K562 (cell line): ENCODE results near the gene NUP62. TPM values are rescaled to one million over a fixed set of nuclear protein-coding genes. Genes with fewer than 3 reads are reported as not detected.
A peak's percentile ranks its signal among the peaks of the same experiment; 100 is the strongest.

Source experiments
- ARNT ChIP-seq, 2 experiments: fragments of 450-650 bp; IDR thresholded peaks; 2 replicates each; pipeline ENCODE4 v1.6.1; 2016; ENCODE audit warnings: mild to moderate bottlenecking in 1 of 2
- BCOR ChIP-seq: fragments of 450-650 bp; IDR thresholded peaks from 2 replicates; pipeline ENCODE4 v1.6.1; 2016
- CHD2 ChIP-seq: IDR thresholded peaks from 2 replicates; pipeline ENCODE4 v1.6.1; 2011; ENCODE audit warnings: low read depth, low read length
- DMBX1 ChIP-seq: fragments of 250-450 bp; sonication (Bioruptor Pico); IDR thresholded peaks from 2 replicates; pipeline ENCODE4 v1.8.0; 2022; ENCODE audit warnings: inconsistent platforms, mild to moderate bottlenecking, moderate library complexity, borderline replicate concordance
- E2F3 ChIP-seq: fragments of 250-450 bp; sonication (Bioruptor Pico); IDR thresholded peaks from 2 replicates; pipeline ENCODE4 v1.4.0; 2020; ENCODE audit warnings: mild to moderate bottlenecking
- ETV5 ChIP-seq: sonication (generic); formaldehyde crosslinking; IDR thresholded peaks from 2 replicates; pipeline ENCODE4 v1.4.0; 2020; ENCODE audit warnings: low read depth, mild to moderate bottlenecking, missing genetic modification reagents
- GATAD2B ChIP-seq: fragments of 450-650 bp; IDR thresholded peaks from 2 replicates; pipeline ENCODE4 v1.6.1; 2017; ENCODE audit warnings: mild to moderate bottlenecking, borderline replicate concordance
- HDAC1 ChIP-seq, 2 experiments: fragments of 450-650 bp; IDR thresholded peaks; 2 replicates each; pipeline ENCODE4 v1.6.1; 2016 to 2017; ENCODE audit warnings: inconsistent platforms in 1 of 2, mild to moderate bottlenecking in 1 of 2, moderate library complexity in 1 of 2
- HMBOX1 ChIP-seq: sonication (generic); IDR thresholded peaks from 2 replicates; pipeline ENCODE4 v1.6.1; 2016
- KDM1A ChIP-seq, 2 experiments: fragments of 450-650 bp; IDR thresholded peaks; 2 replicates each; pipeline ENCODE4 v1.6.1; 2016; ENCODE audit warnings: mild to moderate bottlenecking in 2 of 2
- LARP7 ChIP-seq: fragments of 450-650 bp; IDR thresholded peaks from 2 replicates; pipeline ENCODE4 v1.6.1; 2016
- MTA1 ChIP-seq: fragments of 450-650 bp; IDR thresholded peaks from 2 replicates; pipeline ENCODE4 v1.6.1; 2017; ENCODE audit warnings: borderline replicate concordance
- MXI1 ChIP-seq: IDR thresholded peaks from 2 replicates; pipeline ENCODE4 v1.6.1; 2011; ENCODE audit warnings: low read depth, mild to moderate bottlenecking, improper control_type of control experiment, low read length
- NONO ChIP-seq, 2 experiments: fragments of 200-400 bp in 1 of 2; fragments of 450-650 bp in 1 of 2; formaldehyde crosslinking in 1 of 2; IDR thresholded peaks; 2 replicates each; pipeline ENCODE4 v1.6.1; 2017; ENCODE audit warnings: low read depth in 2 of 2, mild to moderate bottlenecking in 2 of 2, moderate library complexity in 2 of 2, low read length in 1 of 2
- PRDM10 ChIP-seq: fragments of 450-650 bp; IDR thresholded peaks from 2 replicates; pipeline ENCODE4 v1.6.1; 2018; ENCODE audit not compliant: partially characterized antibody
- RB1 ChIP-seq: fragments of 450-650 bp; IDR thresholded peaks from 2 replicates; pipeline ENCODE4 v1.6.1; 2017; ENCODE audit warnings: low read depth, mild to moderate bottlenecking
- RBM14 ChIP-seq: fragments of 200-400 bp; formaldehyde crosslinking; IDR thresholded peaks from 2 replicates; pipeline ENCODE4 v1.6.1; 2018; ENCODE audit warnings: low read depth, mild to moderate bottlenecking, low read length, moderate library complexity, borderline replicate concordance; ENCODE audit not compliant: insufficient read depth
- TCFL5 ChIP-seq: fragments of 250-450 bp; sonication (Bioruptor Pico); conservative IDR thresholded peaks from 2 replicates; pipeline ENCODE4 v1.6.1; 2021; ENCODE audit warnings: mild to moderate bottlenecking, moderate library complexity, matching md5 sums
- U2AF2 ChIP-seq: fragments of 200-400 bp; formaldehyde crosslinking; optimal IDR thresholded peaks from 2 replicates; pipeline ENCODE3; 2017; ENCODE audit warnings: low read depth, mild to moderate bottlenecking, low read length
- ZBTB34 ChIP-seq: fragments of 250-450 bp; sonication (Bioruptor Pico); IDR thresholded peaks from 2 replicates; pipeline ENCODE4 v1.8.0; 2021; ENCODE audit warnings: mild to moderate bottlenecking, moderate library complexity
- ZNF12 ChIP-seq: sonication (generic); formaldehyde crosslinking; IDR thresholded peaks from 2 replicates; pipeline ENCODE4 v1.4.0; 2020; ENCODE audit warnings: mild to moderate bottlenecking, missing genetic modification reagents
- ZNF436 ChIP-seq: fragments of 250-450, 450-650 bp; sonication (Bioruptor Pico); formaldehyde crosslinking; IDR thresholded peaks from 2 replicates; pipeline ENCODE4 v1.7.0; 2020; ENCODE audit warnings: mild to moderate bottlenecking
- ZNF707 ChIP-seq: fragments of 250-450 bp; sonication (Bioruptor Pico); conservative IDR thresholded peaks from 2 replicates; pipeline ENCODE4 v1.8.0; 2022; ENCODE audit warnings: inconsistent platforms, mild to moderate bottlenecking, moderate library complexity
- ZZZ3 ChIP-seq: fragments of 450-650 bp; IDR thresholded peaks from 2 replicates; pipeline ENCODE4 v1.6.1; 2016; ENCODE audit warnings: antibody characterized with exemption, mild to moderate bottlenecking, moderate library complexity
- polyA plus RNA-seq, 8 experiments: library from polyadenylated mRNA; depleted of rRNA in 4 of 8; stranded (reverse) in 5 of 8; unstranded in 3 of 8; fragments of >200 nt; fragmentation: Nextera tagmentation in 2 of 8; fragmentation: Illumina TruSeq in 1 of 8; extraction: Ambion mirVana in 2 of 8; extraction: Trizol in 1 of 8; gene quantifications; 2 replicates each; pipeline versions ENCODE4 v1.2.1 to v1.2.3, GENCODE V29; 2011 to 2014; ENCODE audit warnings: inconsistent platforms in 1 of 8, missing spikeins in 1 of 8
- total RNA-seq, 7 experiments: library from RNA; depleted of rRNA in 6 of 7; stranded (reverse); fragments of >200 nt in 6 of 7; fragmentation: Illumina TruSeq in 2 of 7; extraction: Trizol in 2 of 7; gene quantifications; 2 replicates each; pipeline versions ENCODE4 v1.2.1 to v1.2.3, GENCODE V29; 2011 to 2021; ENCODE audit warnings: low replicate concordance in 1 of 7

Gene NUP62
- total and polyA plus RNA-seq, 9 of the 15 experiments (the other 6 are each of a cell fraction or from before 2014, with no cell fraction given), result 16.9 to 109 (median 66.0) TPM

- TF ChIP-seq ARNT (IDR thresholded peaks at IDR 0.05) (peak in 1 of 2 experiments; percentile 46; a peak in 1 of 4 replicates), HDAC1 (IDR thresholded peaks at IDR 0.05) (no peak), ZNF707 (CRISPR knock-in tag) (no peak), LARP7 (peak; percentile 70; the same call in 1 of the 2 replicates), HMBOX1 (peak; percentile 75), BCOR (no peak), ZNF436 (no peak), U2AF2 (no peak), ETV5 (CRISPR knock-in tag) (no peak), NONO (IDR thresholded peaks at IDR 0.05; ENCODE audit: low read depth in 2 of 2, low read length in 1 of 2) (no peak), MTA1 (no peak), ZZZ3 (no peak), E2F3 (no peak), TCFL5 (CRISPR knock-in tag) (no peak), GATAD2B (no peak), CHD2 (no peak), RBM14 (no peak), DMBX1 (no peak), ZBTB34 (CRISPR knock-in tag) (no peak), RB1 (no peak), MXI1 (no peak), PRDM10 (no peak), KDM1A (IDR thresholded peaks at IDR 0.05) (no peak), ZNF12 (CRISPR knock-in tag) (no peak)
These were observed 2.7 kb upstream of the NUP62 start (continued) for GRCh38 chr19:49932041-49932451.
